Measurements from ENCODE around the gene NOXO1. TPM values are rescaled to one million over a fixed set of nuclear protein-coding genes. Genes with fewer than 3 reads are reported as not detected.
A peak's percentile ranks its signal among the peaks of the same experiment; 100 is the strongest.

Gene NOXO1
- polyA plus RNA-seq, 1 donor (not counting 4 experiments of a cell fraction or from before 2014, with no cell fraction given) = 0.38 TPM

- Histone ChIP-seq H3K4me2 (ENCODE audit: control insufficient read depth, extremely low read depth, insufficient read depth, low read depth, low read length) (no peak overlapping the region), H3K4me1 (ENCODE audit: control insufficient read depth, extremely low read depth, insufficient read depth, low read length) (peaks cover 13% of the 10 kb centered on the region), H3K9me3 (ENCODE audit: control insufficient read depth, low read depth, low read length) (no peaks in the 10 kb centered on the region), H3K9ac (ENCODE audit: control insufficient read depth, extremely low read depth, insufficient read depth, low read length) (no peak overlapping the region), H3K79me2 (ENCODE audit: control insufficient read depth, insufficient read depth, low read length) (no peaks in the 10 kb centered on the region), H4K20me1 (ENCODE audit: control insufficient read depth, extremely low read depth, insufficient read depth, low read length) (no peaks in the 10 kb centered on the region), H3K36me3 (ENCODE audit: control insufficient read depth in 2 of 2, extremely low read depth in 1 of 2, insufficient read depth in 2 of 2, low read length in 2 of 2) (no peaks in the 10 kb centered on the region), H2AFZ (ENCODE audit: control insufficient read depth, low read length) (no peak overlapping the region), H3K27me3 (ENCODE audit: control insufficient read depth, extremely low read depth, insufficient read depth, low read length) (no peaks in the 10 kb centered on the region), H3K9me1 (ENCODE audit: control insufficient read depth, extremely low read depth, insufficient read depth, low read length) (no peaks in the 10 kb centered on the region), H3K27ac (ENCODE audit: control insufficient read depth, insufficient read depth, low read length) (no peak overlapping the region), H3K4me3 (ENCODE audit: control insufficient read depth in 2 of 3, extremely low read depth in 1 of 3, insufficient read depth in 2 of 3, low read depth in 1 of 3, low read length in 3 of 3) (no peak overlapping the region)
- DNase-seq (ENCODE audit: low read depth, low spot score) (no peak), FAIRE-seq (no peak)
- dilution Hi-C loops (cut with MboI; ENCODE audit: extremely low pct_ligation_motif_present, low sequenced_read_pairs) = no loop called here
- TF ChIP-seq CTCF (optimal IDR thresholded peaks at IDR 0.05 in 1 of 3, IDR thresholded peaks at IDR 0.05 in 1 of 3, conservative IDR thresholded peaks at IDR 0.05 in 1 of 3; ENCODE audit: extremely low read depth in 1 of 3, insufficient read depth in 2 of 3, low read length in 3 of 3) = peak; percentile 1 to 56 (median 38)
- TF ChIP-seq EZH2 (IDR thresholded peaks at IDR 0.05; ENCODE audit: low read length) = no peak
Observed at GRCh38 chr16:1932050-1933028, 48.9 kb downstream of the NOXO1 start.

DNA sequence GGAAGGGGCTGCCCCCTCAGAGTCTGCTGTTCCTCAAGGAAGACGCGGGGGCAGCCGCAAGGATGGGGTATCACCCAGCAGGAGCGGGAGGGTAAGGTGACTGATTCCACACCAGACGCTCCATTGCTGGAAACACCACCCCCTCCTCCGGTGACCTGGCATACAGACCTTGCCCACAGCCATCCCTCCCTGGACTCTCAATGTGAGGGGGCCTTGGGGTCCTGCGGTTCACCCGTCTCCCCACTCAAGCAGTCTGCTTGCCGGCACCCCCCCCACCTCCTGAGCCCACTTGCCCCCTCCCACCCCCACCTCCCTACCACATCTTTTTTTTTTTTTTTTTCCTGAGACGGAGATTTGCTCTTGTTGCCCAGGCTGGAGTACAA, 50.9 kb downstream of the NOXO1 start:
- H3K27ac ChIP-seq (ENCODE audit: control insufficient read depth, insufficient read depth, low read length) = no peak overlapping the region

More for the DNA sequence above, 50.9 kb downstream of the NOXO1 start:
- Histone ChIP-seq H4K20me1 (ENCODE audit: control insufficient read depth, extremely low read depth, insufficient read depth, low read length) (no peaks in the 10 kb centered on the region), H3K4me1 (ENCODE audit: control insufficient read depth, extremely low read depth, insufficient read depth, low read length) (peaks cover 9% of the 10 kb centered on the region), H3K36me3 (ENCODE audit: control insufficient read depth in 2 of 2, extremely low read depth in 1 of 2, insufficient read depth in 2 of 2, low read length in 2 of 2) (no peaks in the 10 kb centered on the region), H3K9ac (ENCODE audit: control insufficient read depth, extremely low read depth, insufficient read depth, low read length) (no peak overlapping the region), H3K27me3 (ENCODE audit: control insufficient read depth, extremely low read depth, insufficient read depth, low read length) (no peaks in the 10 kb centered on the region), H3K9me1 (ENCODE audit: control insufficient read depth, extremely low read depth, insufficient read depth, low read length) (no peaks in the 10 kb centered on the region), H3K4me2 (ENCODE audit: control insufficient read depth, extremely low read depth, insufficient read depth, low read depth, low read length) (peak overlapping the region; percentile 37), H2AFZ (ENCODE audit: control insufficient read depth, low read length) (peak overlapping the region; percentile 58), H3K4me3 (ENCODE audit: control insufficient read depth in 2 of 3, extremely low read depth in 1 of 3, insufficient read depth in 2 of 3, low read depth in 1 of 3, low read length in 3 of 3) (no peak overlapping the region), H3K79me2 (ENCODE audit: control insufficient read depth, insufficient read depth, low read length) (no peaks in the 10 kb centered on the region), H3K9me3 (ENCODE audit: control insufficient read depth, low read depth, low read length) (no peaks in the 10 kb centered on the region)
- DNase-seq (ENCODE audit: low read depth, low spot score) = no peak
- FAIRE-seq = no peak
- dilution Hi-C loops (cut with MboI; ENCODE audit: extremely low pct_ligation_motif_present, low sequenced_read_pairs) = no loop called here
- TF ChIP-seq CTCF (optimal IDR thresholded peaks at IDR 0.05 in 1 of 3, IDR thresholded peaks at IDR 0.05 in 1 of 3, conservative IDR thresholded peaks at IDR 0.05 in 1 of 3; ENCODE audit: extremely low read depth in 1 of 3, insufficient read depth in 2 of 3, low read length in 3 of 3) (no peak), EZH2 (IDR thresholded peaks at IDR 0.05; ENCODE audit: low read length) (no peak)

All from keratinocyte (primary cell).